ENCODE data around the gene ORAI1.
"Not testable (repeated sequence)": the region's sequence is repeated elsewhere in the genome, so short reads cannot be mapped to it uniquely, and the experiment has no call there.

Gene ORAI1

DNA sequence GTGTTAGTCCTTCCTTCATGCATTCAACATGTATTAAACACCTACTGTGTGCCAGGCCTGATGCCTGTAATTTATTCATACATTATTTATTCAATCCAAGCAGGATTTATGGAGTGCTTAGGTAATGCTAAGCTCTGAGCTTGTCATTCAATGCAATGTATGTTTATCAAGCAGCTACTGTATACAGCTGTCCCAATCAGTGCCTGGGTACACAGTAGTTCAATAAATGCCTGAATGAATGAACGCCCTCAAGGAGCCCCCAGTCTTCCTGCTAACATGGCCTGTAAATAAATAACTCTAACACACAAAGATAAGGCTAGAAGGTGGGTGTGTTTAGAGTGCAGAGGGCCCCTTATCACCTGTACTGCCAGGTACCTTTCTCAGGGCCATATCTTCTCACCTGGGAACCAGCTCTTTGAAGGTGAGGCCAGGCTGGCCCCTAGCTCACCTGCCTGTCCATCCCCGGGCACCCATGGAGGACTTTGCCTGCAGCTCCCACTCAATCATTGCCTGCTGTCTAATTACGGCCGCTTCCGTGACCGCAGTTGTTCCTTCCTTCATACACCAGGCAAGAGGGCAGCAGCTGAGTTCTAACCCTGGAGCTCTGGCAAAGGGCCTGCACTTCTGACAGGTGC, 25.5 kb upstream of the ORAI1 start:
- DNase-seq (ENCODE audit: extremely low spot score, insufficient read length, low read depth) (no peak), FAIRE-seq (no peak)

DNA sequence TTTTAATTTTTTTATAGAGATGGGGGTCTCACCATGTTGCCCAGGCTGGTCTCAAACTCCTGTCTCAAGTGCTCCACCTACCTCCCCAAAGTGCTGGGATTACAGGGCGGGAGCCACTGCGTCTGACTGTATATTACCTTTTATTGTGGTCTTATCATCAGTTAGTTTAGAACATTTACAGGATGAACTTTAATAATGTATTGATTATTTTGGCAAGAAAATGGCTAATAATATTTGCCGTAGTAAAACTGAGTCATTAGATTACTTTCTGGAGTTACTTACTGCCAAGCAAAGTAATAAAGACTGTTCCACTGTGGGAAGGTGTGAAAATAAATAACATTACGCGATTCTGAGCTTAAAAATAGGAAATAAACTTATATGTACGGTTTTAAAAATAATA, 23.6 kb upstream of the ORAI1 start:
- DNase-seq (ENCODE audit: extremely low spot score, insufficient read length, low read depth): no peak
- FAIRE-seq: no peak

DNA sequence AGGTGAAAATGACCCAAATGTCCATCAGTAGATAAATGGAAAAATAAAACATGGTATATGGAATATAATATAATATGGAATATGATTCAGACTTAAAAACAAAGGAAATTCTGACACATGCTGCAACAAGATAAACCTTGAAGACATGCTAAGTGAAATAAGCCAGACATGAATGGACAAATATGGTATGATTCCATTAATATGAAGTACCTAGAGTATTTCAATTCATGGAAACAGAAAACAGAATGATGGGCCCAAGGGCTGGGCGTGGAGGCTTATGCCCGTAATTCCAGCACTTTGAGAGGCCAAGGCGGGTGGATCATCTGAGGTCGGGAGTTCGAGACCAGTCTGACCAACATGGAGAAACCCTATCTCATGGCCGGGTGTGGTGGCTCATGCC, 22.7 kb upstream of the ORAI1 start:
- FAIRE-seq: no peak
- DNase-seq (ENCODE audit: extremely low spot score, insufficient read length, low read depth): no peak

DNA sequence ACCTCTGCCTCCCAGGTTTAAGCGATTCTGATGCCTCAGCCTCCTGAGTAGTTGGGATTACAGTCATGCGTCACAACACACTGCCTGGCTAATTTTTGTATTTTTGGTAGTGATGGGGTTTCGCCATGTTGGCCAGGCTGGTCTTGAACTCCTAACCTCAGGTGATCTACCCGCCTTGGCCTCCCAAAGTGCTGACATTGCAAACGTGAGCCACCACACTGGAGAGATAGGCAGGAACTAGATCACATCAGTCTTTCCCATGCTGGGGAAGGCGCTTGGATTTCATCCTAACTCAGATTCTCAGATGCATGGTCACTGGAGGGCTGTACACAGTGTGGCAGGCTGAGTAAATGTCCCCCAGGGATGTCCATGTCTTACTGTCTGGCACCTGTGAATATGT, 18.0 kb upstream of the ORAI1 start:
- FAIRE-seq (no peak), DNase-seq (ENCODE audit: extremely low spot score, insufficient read length, low read depth) (no peak)

DNA sequence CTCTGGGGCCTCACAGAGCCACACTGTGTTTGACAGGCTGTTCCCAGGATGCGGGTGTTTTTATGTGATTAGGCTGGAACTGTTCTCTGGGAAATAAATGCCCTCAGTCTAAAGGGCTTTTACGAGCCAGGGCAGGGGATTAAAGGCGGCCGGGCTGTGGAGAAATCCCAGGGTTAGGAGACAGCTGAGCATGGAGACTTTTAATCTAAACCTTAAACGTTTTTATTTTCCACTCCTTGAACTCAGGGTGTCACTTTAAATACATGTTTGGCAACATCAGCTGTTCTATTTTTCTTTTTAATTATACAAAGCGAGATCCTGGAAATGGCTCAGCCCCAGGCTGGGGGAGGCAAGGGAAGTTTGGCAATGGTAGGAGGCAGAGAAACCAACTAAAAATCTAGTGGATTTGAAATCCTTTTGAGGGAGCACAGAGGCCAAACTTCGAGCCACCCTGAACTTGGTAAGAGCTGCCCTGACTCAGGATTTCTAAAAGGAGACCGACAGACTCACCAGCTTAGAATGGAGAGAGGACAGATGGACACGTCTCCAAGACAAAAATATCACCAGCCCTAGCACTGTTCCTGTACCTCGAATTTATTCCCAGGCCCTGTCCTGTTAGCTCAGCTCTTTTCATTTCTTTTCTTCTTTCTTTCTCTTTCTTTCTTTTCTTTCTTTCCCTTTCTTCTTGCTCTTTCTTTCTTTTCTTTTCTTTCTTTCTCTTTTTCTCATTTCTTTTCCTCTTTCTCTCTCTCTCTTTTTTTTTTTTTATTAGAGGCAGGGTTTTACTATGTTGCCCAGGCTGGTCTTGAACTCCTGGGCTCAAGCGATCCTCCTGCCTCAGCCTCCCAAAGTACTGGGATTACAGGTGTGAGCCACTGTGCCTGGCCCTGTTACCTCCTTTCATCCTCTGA, 15.8 kb upstream of the ORAI1 start:
- FAIRE-seq (no peak), DNase-seq (ENCODE audit: extremely low spot score, insufficient read length, low read depth) (no peak)

DNA sequence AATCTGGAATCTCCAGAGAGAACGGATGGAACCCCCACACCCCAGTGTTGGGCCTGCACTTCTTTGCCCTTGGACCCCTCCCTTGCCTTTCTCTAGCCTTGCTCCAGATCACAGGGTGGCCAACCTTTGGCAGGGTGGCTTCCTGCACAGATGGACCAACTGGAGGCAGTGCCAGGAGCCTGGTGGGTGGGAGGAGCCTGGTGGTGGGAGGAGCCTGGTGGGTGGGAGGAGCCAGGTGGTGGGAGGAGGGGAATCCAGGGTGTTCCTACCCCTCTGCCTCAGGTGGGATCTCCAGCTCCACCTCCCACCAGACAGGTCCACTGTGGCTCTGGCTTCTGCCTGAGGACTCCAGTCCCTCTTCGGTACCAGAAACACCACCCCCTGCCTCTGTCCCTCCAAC, 15.0 kb upstream of the ORAI1 start:
- DNase-seq (ENCODE audit: extremely low spot score, insufficient read length, low read depth) (no peak), FAIRE-seq (no peak)

DNA sequence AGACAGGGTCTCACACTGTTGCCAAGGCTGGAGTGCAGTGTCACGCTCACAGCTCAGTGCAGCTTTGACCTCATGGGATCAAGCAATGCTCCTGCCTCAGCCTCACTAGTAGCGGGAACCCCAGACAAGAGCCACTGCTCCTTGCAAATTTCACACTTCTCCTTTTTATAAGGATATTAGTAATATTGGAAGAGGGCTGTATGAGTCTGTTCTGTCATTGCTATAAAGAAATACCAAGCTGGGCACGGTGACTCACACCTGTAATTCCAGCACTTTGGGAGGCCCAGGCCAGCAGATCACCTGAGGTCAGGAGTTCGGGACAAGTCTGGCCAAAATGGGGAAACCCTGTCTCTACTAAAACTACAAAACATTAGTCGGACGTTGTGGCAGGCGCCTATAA, 12.9 kb upstream of the ORAI1 start:
- no peak for FAIRE-seq

DNA sequence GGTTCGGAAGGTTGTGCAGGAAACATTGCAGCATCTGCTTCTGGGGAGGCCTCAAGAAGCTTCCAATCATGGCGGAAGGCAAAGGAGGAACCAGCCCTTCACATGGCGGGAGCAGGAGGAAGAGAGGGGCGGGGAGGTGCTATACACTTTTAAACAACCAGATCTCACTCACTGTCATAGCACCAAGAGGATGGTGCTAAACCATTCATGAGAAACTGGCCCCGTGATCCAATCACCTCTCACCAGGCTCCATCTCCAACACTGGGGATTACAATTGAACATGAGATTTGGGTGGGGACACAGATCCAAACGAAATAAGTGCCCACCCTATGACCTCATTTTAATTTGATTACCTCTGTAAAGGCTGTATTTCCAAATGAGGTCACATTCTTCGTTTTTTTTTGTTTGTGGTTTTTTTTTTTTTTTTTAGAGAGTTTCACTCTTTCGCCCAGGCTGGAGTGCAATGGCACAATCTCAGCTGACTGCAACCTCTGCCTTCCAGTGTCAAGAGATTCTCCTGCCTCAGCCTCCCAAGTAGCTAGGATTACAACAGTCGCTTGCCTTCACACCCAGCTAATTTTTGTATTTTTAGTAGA, 11.4 kb upstream of the ORAI1 start:
- FAIRE-seq: no peak
- no peak for DNase-seq (ENCODE audit: extremely low spot score, insufficient read length, low read depth)

More for the DNA sequence above, 12.9 kb upstream of the ORAI1 start:
- DNase-seq (ENCODE audit: extremely low spot score, insufficient read length, low read depth): no peak

GRCh38 chr12:121618659-121619233, 7.6 kb upstream of the ORAI1 start:
- no peak for FAIRE-seq
- DNase-seq (ENCODE audit: extremely low spot score, insufficient read length, low read depth): no peak

- DNase-seq (ENCODE audit: extremely low spot score, insufficient read length, low read depth): no peak
- FAIRE-seq: no peak
These were observed 5.9 kb upstream of the ORAI1 start for GRCh38 chr12:121620333-121620891.

DNA sequence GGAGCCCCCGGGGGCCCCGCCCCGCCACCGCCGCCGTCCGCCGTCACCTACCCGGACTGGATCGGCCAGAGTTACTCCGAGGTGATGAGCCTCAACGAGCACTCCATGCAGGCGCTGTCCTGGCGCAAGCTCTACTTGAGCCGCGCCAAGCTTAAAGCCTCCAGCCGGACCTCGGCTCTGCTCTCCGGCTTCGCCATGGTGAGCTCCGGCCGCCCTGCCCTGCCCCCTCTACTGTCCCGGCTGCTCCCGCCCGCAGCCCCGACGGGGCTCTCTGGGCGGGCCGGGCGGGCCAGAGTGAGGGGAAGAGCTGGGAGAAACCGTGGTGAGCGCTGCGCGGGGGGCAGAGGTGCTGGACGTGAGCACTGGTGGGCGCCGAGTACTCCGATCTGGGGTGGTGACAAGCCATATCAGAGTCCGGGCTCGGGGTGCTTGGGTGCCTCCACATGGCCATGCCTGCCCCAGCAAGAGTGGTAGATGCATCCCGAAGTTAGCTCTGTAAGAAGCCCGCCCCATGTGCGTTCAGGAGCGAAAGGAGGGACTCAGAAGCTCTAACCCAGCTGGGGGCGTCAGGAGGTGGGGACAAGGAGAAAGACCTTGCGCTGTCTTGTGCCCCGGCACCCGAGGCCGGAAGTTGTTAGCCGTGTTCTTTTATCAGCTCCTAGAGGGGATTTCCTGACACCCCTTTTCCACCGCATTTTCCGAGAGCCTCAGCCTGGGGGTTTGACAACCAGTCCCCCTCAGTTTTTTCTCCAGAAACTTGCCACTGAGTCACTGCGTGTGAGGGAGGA, 717 bp downstream of the ORAI1 start:
- FAIRE-seq: peak; percentile 71
- DNase-seq (ENCODE audit: extremely low spot score, insufficient read length, low read depth): no peak

DNA sequence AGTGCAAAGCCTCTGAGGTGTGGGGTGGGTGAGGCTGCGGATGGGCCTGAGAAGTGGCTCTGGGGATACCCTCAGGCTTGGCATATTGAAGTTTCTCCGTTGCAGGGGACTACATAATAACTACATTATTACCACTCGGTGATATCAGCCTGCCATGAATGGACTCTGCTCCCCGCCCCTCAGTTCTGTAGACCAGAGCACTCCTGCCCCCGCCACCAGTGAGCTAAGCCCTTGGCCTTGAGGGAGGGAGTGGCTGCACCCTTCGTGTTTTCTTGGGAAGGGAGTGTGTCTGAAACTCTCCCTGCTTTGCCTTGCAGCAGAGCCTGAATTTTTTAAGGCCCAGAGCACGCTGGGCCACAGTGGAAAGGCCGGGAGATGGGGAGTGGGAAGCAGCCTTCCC, 1.7 kb downstream of the ORAI1 start:
- no peak for FAIRE-seq
- DNase-seq (ENCODE audit: extremely low spot score, insufficient read length, low read depth): no peak

DNA sequence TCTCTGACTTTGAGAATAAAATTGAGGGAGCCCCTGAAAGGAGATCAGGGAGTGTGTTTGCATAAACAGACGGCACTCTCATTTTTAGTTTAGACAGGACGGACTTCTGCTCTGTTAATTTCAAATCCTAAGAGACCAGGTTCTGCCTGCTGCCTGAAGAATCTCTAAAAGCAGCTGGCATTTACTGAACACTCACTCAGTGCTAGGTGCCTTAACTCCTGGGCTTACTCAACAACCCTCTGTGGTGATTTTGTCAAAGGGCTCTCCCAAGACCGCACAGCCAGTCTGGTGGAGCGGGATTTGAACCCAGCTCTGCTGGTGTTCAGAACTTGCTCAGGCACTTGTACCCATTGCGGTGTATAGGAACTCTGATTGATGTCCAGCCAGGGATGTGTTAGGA, 2.2 kb downstream of the ORAI1 start:
- no peak for DNase-seq (ENCODE audit: extremely low spot score, insufficient read length, low read depth)

GRCh38 chr12:121630791-121631355, 4.5 kb downstream of the ORAI1 start:
- DNase-seq (ENCODE audit: extremely low spot score, insufficient read length, low read depth) (no peak), FAIRE-seq (no peak)

More for the DNA sequence above, 2.2 kb downstream of the ORAI1 start:
- FAIRE-seq: peak; percentile 36

GRCh38 chr12:121632069-121632970, 6.0 kb downstream of the ORAI1 start:
- FAIRE-seq: no peak
- DNase-seq (ENCODE audit: extremely low spot score, insufficient read length, low read depth): no peak

DNA sequence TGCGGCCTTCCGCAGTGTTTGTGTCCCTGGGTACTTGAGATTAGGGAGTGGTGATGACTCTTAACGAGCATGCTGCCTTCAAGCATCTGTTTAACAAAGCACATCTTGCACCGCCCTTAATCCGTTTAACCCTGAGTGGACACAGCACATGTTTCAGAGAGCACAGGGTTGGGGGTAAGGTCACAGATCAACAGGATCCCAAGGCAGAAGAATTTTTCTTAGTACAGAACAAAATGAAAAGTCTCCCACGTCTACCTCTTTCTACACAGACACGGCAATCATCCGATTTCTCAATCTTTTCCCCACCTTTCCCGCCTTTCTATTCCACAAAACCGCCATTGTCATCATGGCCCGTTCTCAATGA, 7.5 kb downstream of the ORAI1 start:
- FAIRE-seq; DNase-seq (ENCODE audit: extremely low spot score, insufficient read length, low read depth): not testable (repeated sequence)

DNA sequence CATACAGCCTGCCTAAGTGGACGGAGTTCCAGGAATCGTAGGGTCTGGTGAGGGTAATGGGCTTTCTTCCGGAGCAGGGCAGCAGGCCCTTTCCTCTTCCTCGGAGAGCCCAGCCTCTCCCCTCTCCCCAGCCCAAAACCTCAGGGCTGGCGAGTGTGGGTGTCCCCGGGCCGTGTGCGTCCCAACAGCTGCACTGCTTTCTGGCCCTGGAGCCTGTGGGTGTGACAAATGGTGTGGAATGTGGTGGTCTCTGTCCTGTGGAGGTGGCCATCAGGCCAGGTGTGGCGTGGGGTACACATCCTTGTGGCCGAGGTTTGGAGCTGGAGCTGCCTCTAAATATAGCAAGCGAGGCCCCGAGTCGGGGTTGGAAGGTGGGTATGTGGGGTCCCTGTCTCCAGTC, 8.5 kb downstream of the ORAI1 start:
- DNase-seq (ENCODE audit: extremely low spot score, insufficient read length, low read depth): no peak
- no peak for FAIRE-seq

DNA sequence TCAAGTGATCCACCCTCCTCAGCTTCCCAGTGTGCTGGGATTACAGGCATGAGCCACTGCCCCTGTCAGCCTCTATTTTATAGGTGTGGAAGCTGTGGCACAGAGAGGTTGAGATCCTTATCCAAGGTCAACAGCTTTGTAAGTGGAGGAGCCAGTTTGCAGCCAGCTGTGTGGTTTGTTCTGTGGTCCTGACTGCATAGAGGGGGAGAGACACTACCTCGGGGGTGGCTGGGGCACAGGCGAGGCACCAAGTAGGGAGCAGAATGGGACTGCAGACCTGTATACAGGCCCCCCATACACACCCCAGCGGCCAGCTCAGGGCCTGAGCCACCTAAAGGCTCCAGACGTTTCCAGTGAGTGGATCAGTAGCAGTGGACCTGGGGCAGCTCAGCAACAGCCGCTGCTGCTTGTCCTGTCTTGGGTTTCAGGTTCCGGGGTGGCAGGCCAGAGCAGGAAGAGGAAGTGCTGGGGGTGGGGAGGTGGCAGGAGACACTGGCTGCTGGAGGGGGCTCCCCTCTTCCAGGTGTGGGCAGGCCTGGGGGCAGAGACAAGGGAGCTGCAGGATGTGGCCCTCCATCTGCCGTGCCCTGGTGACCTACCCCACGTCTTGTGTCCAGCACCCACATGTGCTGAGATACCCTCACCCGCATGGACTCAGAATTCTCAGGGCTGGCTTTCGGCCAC, 11.0 kb downstream of the ORAI1 start:
- FAIRE-seq (peak; percentile 89), DNase-seq (ENCODE audit: extremely low spot score, insufficient read length, low read depth) (peak; percentile 48)

All from GM18507 (cell line).